Keratinocyte (primary cell): ENCODE measurements around the gene MRPL40.

Experiments
- EZH2 ChIP-seq: IDR thresholded peaks from one replicate; pipeline ENCODE4 v1.6.1; 2012; ENCODE audit warnings: inconsistent platforms, mild to moderate bottlenecking, low read length, moderate library complexity
- TF ChIP-seq, protein P1 (sequence below), 3 experiments: IDR thresholded peaks in 1 of 3; conservative IDR thresholded peaks in 1 of 3; optimal IDR thresholded peaks in 1 of 3; 2 replicates in 2 of 3; 3 replicates in 1 of 3; pipeline versions ENCODE3 to v1.5.1; 2011; ENCODE audit warnings: low read length in 3 of 3, mild to moderate bottlenecking in 3 of 3, moderate library complexity in 2 of 3, control low read depth in 1 of 3, inconsistent platforms in 1 of 3; ENCODE audit not compliant: insufficient read depth in 2 of 3; ENCODE audit errors: extremely low read depth in 1 of 3

DNA sequence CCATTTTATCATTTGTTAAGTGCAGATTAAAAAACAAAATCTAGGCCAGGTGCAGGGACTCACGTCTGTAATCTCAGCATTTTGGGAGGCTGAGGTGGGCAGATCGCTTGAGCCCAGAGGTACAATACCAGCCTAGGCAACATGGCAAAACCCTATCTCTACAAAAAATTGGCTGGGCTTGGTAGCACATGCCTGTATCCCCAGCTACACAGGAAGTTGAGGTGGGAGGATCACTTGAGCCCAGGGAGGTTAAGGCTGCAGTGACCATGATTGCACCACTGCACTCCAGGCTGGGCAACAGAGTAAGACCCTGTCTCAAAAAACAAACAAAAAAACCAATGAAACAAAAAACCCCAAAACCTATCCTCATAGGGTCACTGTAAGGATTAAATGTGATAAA is 33.7 kb upstream of the MRPL40 start:
- TF ChIP-seq, protein P1, sequence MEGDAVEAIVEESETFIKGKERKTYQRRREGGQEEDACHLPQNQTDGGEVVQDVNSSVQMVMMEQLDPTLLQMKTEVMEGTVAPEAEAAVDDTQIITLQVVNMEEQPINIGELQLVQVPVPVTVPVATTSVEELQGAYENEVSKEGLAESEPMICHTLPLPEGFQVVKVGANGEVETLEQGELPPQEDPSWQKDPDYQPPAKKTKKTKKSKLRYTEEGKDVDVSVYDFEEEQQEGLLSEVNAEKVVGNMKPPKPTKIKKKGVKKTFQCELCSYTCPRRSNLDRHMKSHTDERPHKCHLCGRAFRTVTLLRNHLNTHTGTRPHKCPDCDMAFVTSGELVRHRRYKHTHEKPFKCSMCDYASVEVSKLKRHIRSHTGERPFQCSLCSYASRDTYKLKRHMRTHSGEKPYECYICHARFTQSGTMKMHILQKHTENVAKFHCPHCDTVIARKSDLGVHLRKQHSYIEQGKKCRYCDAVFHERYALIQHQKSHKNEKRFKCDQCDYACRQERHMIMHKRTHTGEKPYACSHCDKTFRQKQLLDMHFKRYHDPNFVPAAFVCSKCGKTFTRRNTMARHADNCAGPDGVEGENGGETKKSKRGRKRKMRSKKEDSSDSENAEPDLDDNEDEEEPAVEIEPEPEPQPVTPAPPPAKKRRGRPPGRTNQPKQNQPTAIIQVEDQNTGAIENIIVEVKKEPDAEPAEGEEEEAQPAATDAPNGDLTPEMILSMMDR (optimal IDR thresholded peaks at IDR 0.05 in 1 of 3, IDR thresholded peaks at IDR 0.05 in 1 of 3, conservative IDR thresholded peaks at IDR 0.05 in 1 of 3; ENCODE audit: extremely low read depth in 1 of 3, insufficient read depth in 2 of 3, low read length in 3 of 3), result no peak
- TF ChIP-seq EZH2, result no peak
